HCT116 (cell line): ENCODE results near the gene SIRT6. TPM values are rescaled to one million over a fixed set of nuclear protein-coding genes. Genes with fewer than 3 reads are reported as not detected.

ENCODE experiments used
- ATAC-seq: fragments of 200-7000 bp; cut with Tn5 transposase; 2 replicates; pipeline ENCODE4 v1.9.1; 2020; ENCODE audit warnings: mild to moderate bottlenecking, moderate library complexity
- BruUV-seq: library from RNA; stranded (reverse); fragments of 400-500 nt; replicated peaks from 2 replicates; lab custom pipeline; 2021; lab: Mats Ljungman, UMichigan
- CTCF ChIA-PET: fragments of 300-600 bp; sonication (Branson Sonifier 250); formaldehyde crosslinking; loops from one replicate; lab custom pipeline; 2021; ENCODE audit warnings: antibody characterized with exemption; lab: Charles Lee
- POLR2A ChIA-PET: fragments of 300-600, 350-600 bp; sonication (Branson Sonifier 250); formaldehyde crosslinking; loops from one replicate; lab custom pipeline; 2021; ENCODE audit warnings: antibody characterized with exemption; lab: Charles Lee
- RAD21 ChIA-PET, 2 experiments: fragments of 300-600 bp; sonication (Branson Sonifier 250); formaldehyde crosslinking; loops; one replicate each; lab custom pipeline; 2023; ENCODE audit warnings: low total read pairs in 2 of 2; ENCODE audit not compliant: uncharacterized antibody in 2 of 2, unreplicated experiment in 2 of 2, low non-redundant PET in 1 of 2; lab: Charles Lee
- DNase-seq: peaks from one replicate; pipeline ENCODE4 v3.0.0-alpha.2; 2010; ENCODE audit warnings: low read depth, low spot score
- H2AFZ ChIP-seq: fragments of 200-600 bp; shearing (Covaris generic), sonication (generic); 2 replicates; pipeline ENCODE4 v1.6.1; 2017; ENCODE audit warnings: low read depth, mixed run types, mixed read lengths, antibody characterized with exemption, low read length; ENCODE audit not compliant: poor library complexity, severe bottlenecking
- H3K27ac ChIP-seq: 2 replicates; pipeline ENCODE4 v1.5.1; 2012; ENCODE audit warnings: low read depth, low read length
- H3K27me3 ChIP-seq: fragments of 200-600 bp; sonication (generic); 2 replicates; pipeline ENCODE4 v1.6.1; 2016; ENCODE audit warnings: mixed run types, low read length, mixed read lengths; ENCODE audit not compliant: insufficient read depth
- H3K36me3 ChIP-seq, 2 experiments: fragments of 200-500 bp in 1 of 2; fragments of 200-600 bp in 1 of 2; sonication (Bioruptor generic) in 1 of 2; sonication (generic) in 1 of 2; 2 replicates each; pipeline versions ENCODE4 v1.5.1 to v1.6.1; 2014 to 2016; ENCODE audit warnings: low read length in 2 of 2, inconsistent platforms in 1 of 2, mixed read lengths in 1 of 2, mixed run types in 1 of 2; ENCODE audit not compliant: insufficient read depth in 2 of 2, control insufficient read depth in 1 of 2
- H3K4me1 ChIP-seq, 2 experiments: fragments of 200-600 bp in 1 of 2; sonication (generic) in 1 of 2; 2 replicates each; pipeline versions ENCODE4 v1.5.1 to v1.6.1; 2012 to 2017; ENCODE audit warnings: low read length in 2 of 2, inconsistent platforms in 1 of 2, mild to moderate bottlenecking in 1 of 2, mixed read lengths in 1 of 2, mixed run types in 1 of 2, moderate library complexity in 1 of 2; ENCODE audit not compliant: insufficient read depth in 2 of 2, control insufficient read depth in 1 of 2
- H3K4me2 ChIP-seq: fragments of 200-600 bp; sonication (generic); 2 replicates; pipeline ENCODE4 v1.6.1; 2017; ENCODE audit warnings: mixed run types, low read length, mixed read lengths
- H3K4me3 ChIP-seq, 2 experiments: fragments of 200-600 bp in 1 of 2; sonication (generic) in 1 of 2; replicated peaks in 1 of 2; 2 replicates each; pipeline ENCODE4 v1.5.1; 2011 to 2016; ENCODE audit warnings: low read length in 2 of 2, control low read depth in 1 of 2, low read depth in 1 of 2, mild to moderate bottlenecking in 1 of 2, mixed read lengths in 1 of 2, mixed run types in 1 of 2
- H3K79me2 ChIP-seq: fragments of 200-600 bp; sonication (generic); 2 replicates; pipeline ENCODE4 v1.6.1; 2017; ENCODE audit warnings: mild to moderate bottlenecking, mixed run types, low read length, moderate library complexity, mixed read lengths; ENCODE audit not compliant: insufficient read depth
- H3K9ac ChIP-seq: fragments of 200-600 bp; sonication (generic); 2 replicates; pipeline ENCODE4 v1.6.1; 2016; ENCODE audit warnings: low read length, mixed read lengths
- H3K9me2 ChIP-seq: fragments of 200-600 bp; sonication (generic), shearing (Covaris generic); 2 replicates; pipeline ENCODE4 v1.6.1; 2017; ENCODE audit warnings: mixed run types, mild to moderate bottlenecking, moderate library complexity; ENCODE audit not compliant: insufficient read depth
- H3K9me3 ChIP-seq, 2 experiments: fragments of 200-500 bp in 1 of 2; fragments of 200-600 bp in 1 of 2; sonication (Bioruptor generic) in 1 of 2; sonication (generic) in 1 of 2; 2 replicates each; pipeline ENCODE4 v1.6.1; 2014 to 2017; ENCODE audit warnings: low read length in 2 of 2, mixed read lengths in 2 of 2, inconsistent platforms in 1 of 2, low read depth in 1 of 2, mild to moderate bottlenecking in 1 of 2, mixed run types in 1 of 2, moderate library complexity in 1 of 2; ENCODE audit not compliant: control insufficient read depth in 1 of 2, insufficient read depth in 1 of 2
- H4K20me1 ChIP-seq: fragments of 200-600 bp; sonication (generic), shearing (Covaris generic); 2 replicates; pipeline ENCODE4 v1.6.1; 2017; ENCODE audit warnings: mixed run types, mild to moderate bottlenecking, moderate library complexity; ENCODE audit not compliant: insufficient read depth
- CBX3 ChIP-seq: IDR thresholded peaks from 2 replicates; pipeline ENCODE4 v1.6.1; 2012; ENCODE audit warnings: low read depth
- CEBPB ChIP-seq: IDR thresholded peaks from 2 replicates; pipeline ENCODE4 v1.6.1; 2012; ENCODE audit warnings: low read depth
- EGR1 ChIP-seq: IDR thresholded peaks from 2 replicates; pipeline ENCODE4 v1.6.1; 2012; ENCODE audit warnings: low read depth
- EZH2 ChIP-seq: fragments of 200-600 bp; sonication (generic); IDR thresholded peaks from 2 replicates; pipeline ENCODE4 v1.6.1; 2017; ENCODE audit warnings: antibody characterized with exemption, mixed run types
- EZH2phosphoT487 ChIP-seq: fragments of 200-600 bp; IDR thresholded peaks from 2 replicates; pipeline ENCODE4 v1.6.1; 2018; ENCODE audit warnings: antibody characterized with exemption, borderline replicate concordance
- FOSL1 ChIP-seq: IDR thresholded peaks from 2 replicates; pipeline ENCODE4 v1.6.1; 2012; ENCODE audit warnings: low read depth
- POLR2A ChIP-seq: IDR thresholded peaks from 2 replicates; pipeline ENCODE4 v1.7.0; 2011; ENCODE audit warnings: borderline replicate concordance; ENCODE audit not compliant: insufficient read depth, insufficient read length; ENCODE audit errors: extremely low read depth
- SIN3A ChIP-seq: IDR thresholded peaks from 2 replicates; pipeline ENCODE4 v1.6.1; 2012; ENCODE audit warnings: low read depth
- TCF7L2 ChIP-seq: IDR thresholded peaks from 2 replicates; pipeline ENCODE4 v1.7.0; 2011; ENCODE audit warnings: borderline replicate concordance, inconsistent platforms; ENCODE audit not compliant: insufficient read depth, insufficient read length; ENCODE audit errors: extremely low read depth
- YY1 ChIP-seq: IDR thresholded peaks from 2 replicates; pipeline ENCODE4 v1.6.1; 2011; ENCODE audit warnings: low read length, low read depth, moderate library complexity, mild to moderate bottlenecking; ENCODE audit not compliant: insufficient replicate concordance; ENCODE audit errors: extremely low read depth
- ZFX ChIP-seq: fragments of 450-650 bp; IDR thresholded peaks from 2 replicates; pipeline ENCODE4 v1.6.1; 2017
- intact Hi-C: fragments of 100-400 bp; cut with micrococcal nuclease; formaldehyde crosslinking; loops from 2 replicates; pipeline ENCODE4 v1.10.0; 2022
- total RNA-seq: library from RNA; stranded (reverse); gene quantifications from one replicate; pipeline ENCODE4 v1.2.1, GENCODE V29; 2021; ENCODE audit not compliant: unreplicated experiment
- TF ChIP-seq, protein P1 (sequence below): IDR thresholded peaks from 2 replicates; pipeline ENCODE4 v1.6.1; 2012; ENCODE audit warnings: low read depth
- TF ChIP-seq, protein P2 (sequence below): IDR thresholded peaks from 2 replicates; pipeline ENCODE4 v1.6.1; 2011; ENCODE audit warnings: mild to moderate bottlenecking, low read length, moderate library complexity; ENCODE audit not compliant: insufficient replicate concordance; ENCODE audit errors: extremely low read depth

The SIRT6 gene
- total RNA-seq, 1 experiment from 2014 or later, result 36.3 TPM

DNA sequence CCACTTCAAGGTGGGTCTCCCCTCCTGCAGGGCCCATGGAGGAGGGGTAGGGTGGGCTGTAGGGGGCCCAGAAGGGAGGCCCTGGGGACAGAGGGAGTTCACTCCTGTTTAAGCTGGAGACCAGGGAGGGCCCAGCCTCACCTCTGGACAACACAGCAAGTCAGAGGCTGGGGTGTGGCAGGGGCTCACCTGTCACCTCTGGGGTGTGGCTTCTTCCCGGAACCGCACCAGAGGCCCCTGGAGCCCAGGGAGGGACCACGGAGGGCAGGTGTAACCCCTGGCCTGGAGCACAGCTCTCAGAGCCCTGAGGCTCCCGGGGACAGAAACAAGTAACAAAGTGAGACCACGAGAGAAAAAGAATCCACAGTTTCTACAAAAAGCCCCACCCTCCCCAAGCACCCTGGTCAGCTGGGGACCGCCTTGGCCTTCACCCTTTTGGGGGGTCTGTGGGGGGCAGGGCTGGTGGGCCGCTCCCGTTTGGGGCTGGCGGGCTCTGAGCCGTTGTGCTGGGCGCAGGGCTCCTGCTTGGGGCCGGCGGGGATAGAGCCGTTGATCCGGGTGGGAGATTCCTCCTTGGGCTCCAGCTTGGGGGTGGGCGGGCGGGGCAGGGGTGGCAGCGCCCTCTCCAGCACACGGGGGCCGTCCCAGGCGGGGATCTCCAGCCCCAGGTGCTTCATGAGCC is 8.0 kb downstream of the SIRT6 start:
- Histone ChIP-seq H3K4me2 (no peak overlapping the region), H3K27me3 (peaks cover 15% of the 10 kb centered on the region), H3K4me1 (no peaks in the 10 kb centered on the region), H3K79me2 (no peaks in the 10 kb centered on the region), H2AFZ (no peak overlapping the region), H3K9ac (no peak overlapping the region), H3K36me3 (no peaks in the 10 kb centered on the region), H3K27ac (no peak overlapping the region), H3K9me2 (no peaks in the 10 kb centered on the region), H3K4me3 (no peak overlapping the region), H3K9me3 (no peaks in the 10 kb centered on the region), H4K20me1 (no peaks in the 10 kb centered on the region)
- BruUV-seq, result no TSS peak
- intact Hi-C loops, result no loop called here
- ChIA-PET POLR2A (no interaction called here), RAD21 (no interaction called here), CTCF (interaction anchor here (1.3 kb wide), 1 partner anchor 12 kb away, joined by 3 read pairs; no protein-coding TSS in a partner anchor)
- ATAC-seq (no peak), DNase-seq (no peak)
- no peak for TF ChIP-seq EZH2phosphoT487
- no peak for TF ChIP-seq EZH2
- TF ChIP-seq POLR2A, result no peak
- no peak for TF ChIP-seq EGR1
- TF ChIP-seq SIN3A, result no peak

DNA sequence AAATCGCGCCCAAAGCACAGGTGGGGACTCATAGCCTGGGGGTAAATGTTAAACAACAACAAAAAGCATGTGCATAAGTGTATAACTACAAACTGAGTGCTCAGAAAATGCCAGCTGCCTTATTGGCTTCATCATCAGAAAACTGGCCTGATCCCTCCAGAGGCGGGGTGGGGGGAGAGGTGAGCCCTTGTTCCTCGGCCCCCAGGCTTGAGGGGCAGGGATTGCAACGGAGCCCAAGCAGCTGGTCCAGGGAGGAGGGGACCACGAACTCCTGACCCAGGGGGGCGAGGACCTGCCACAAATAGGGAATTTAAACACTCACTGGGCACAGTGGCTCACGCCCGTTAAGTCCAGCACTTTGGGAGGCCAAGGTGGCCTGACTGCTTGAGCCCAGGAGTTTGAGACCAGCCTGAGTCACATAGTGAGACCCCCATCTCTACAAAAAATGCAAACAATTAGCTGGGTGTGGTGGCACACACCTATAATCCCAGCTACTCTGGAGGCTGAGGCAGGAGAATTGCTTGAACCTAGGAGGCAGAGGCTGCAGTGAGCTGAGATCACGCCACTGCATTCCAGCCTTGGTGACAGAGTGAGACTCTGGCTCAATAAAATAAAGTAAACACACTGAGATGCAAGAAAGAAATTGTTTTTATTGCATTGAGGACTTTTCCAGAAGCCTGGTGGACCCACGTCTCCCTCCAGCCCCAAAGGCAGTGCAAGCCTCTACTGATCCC is 8.7 kb downstream of the SIRT6 start:
- H3K9ac ChIP-seq, result no peak overlapping the region
- no peaks in the 10 kb centered on the region for H3K36me3 ChIP-seq
- POLR2A ChIA-PET, result no interaction called here
- H3K4me1 ChIP-seq, result no peaks in the 10 kb centered on the region
- H3K9me2 ChIP-seq, result no peaks in the 10 kb centered on the region
- H3K4me2 ChIP-seq, result no peak overlapping the region
- CTCF ChIA-PET, result interaction anchor here (1.3 kb wide), 1 partner anchor 13 kb away, joined by 3 read pairs; no protein-coding TSS in a partner anchor
- H3K4me3 ChIP-seq, result no peak overlapping the region
- no peak overlapping the region for H2AFZ ChIP-seq
- intact Hi-C loops, result no loop called here
- BruUV-seq, result no TSS peak
- H3K79me2 ChIP-seq, result no peaks in the 10 kb centered on the region
- DNase-seq (no peak), ATAC-seq (no peak; the same call in 1 of the 2 replicates)
- no peaks in the 10 kb centered on the region for H4K20me1 ChIP-seq
- RAD21 ChIA-PET, result interaction anchor here in 1 of 2 experiments (0.6 kb wide), 1 partner anchor 34 kb away, joined by 4 read pairs; no protein-coding TSS in a partner anchor
- no peaks in the 10 kb centered on the region for H3K9me3 ChIP-seq
- H3K27me3 ChIP-seq, result peaks cover 15% of the 10 kb centered on the region
- no peak overlapping the region for H3K27ac ChIP-seq
- TF ChIP-seq, protein P1, sequence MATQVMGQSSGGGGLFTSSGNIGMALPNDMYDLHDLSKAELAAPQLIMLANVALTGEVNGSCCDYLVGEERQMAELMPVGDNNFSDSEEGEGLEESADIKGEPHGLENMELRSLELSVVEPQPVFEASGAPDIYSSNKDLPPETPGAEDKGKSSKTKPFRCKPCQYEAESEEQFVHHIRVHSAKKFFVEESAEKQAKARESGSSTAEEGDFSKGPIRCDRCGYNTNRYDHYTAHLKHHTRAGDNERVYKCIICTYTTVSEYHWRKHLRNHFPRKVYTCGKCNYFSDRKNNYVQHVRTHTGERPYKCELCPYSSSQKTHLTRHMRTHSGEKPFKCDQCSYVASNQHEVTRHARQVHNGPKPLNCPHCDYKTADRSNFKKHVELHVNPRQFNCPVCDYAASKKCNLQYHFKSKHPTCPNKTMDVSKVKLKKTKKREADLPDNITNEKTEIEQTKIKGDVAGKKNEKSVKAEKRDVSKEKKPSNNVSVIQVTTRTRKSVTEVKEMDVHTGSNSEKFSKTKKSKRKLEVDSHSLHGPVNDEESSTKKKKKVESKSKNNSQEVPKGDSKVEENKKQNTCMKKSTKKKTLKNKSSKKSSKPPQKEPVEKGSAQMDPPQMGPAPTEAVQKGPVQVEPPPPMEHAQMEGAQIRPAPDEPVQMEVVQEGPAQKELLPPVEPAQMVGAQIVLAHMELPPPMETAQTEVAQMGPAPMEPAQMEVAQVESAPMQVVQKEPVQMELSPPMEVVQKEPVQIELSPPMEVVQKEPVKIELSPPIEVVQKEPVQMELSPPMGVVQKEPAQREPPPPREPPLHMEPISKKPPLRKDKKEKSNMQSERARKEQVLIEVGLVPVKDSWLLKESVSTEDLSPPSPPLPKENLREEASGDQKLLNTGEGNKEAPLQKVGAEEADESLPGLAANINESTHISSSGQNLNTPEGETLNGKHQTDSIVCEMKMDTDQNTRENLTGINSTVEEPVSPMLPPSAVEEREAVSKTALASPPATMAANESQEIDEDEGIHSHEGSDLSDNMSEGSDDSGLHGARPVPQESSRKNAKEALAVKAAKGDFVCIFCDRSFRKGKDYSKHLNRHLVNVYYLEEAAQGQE, result no peak
- TF ChIP-seq CBX3 (no peak), YY1 (no peak), POLR2A (no peak), ZFX (no peak), TCF7L2 (no peak), FOSL1 (no peak), CEBPB (no peak)
- TF ChIP-seq, protein P2, sequence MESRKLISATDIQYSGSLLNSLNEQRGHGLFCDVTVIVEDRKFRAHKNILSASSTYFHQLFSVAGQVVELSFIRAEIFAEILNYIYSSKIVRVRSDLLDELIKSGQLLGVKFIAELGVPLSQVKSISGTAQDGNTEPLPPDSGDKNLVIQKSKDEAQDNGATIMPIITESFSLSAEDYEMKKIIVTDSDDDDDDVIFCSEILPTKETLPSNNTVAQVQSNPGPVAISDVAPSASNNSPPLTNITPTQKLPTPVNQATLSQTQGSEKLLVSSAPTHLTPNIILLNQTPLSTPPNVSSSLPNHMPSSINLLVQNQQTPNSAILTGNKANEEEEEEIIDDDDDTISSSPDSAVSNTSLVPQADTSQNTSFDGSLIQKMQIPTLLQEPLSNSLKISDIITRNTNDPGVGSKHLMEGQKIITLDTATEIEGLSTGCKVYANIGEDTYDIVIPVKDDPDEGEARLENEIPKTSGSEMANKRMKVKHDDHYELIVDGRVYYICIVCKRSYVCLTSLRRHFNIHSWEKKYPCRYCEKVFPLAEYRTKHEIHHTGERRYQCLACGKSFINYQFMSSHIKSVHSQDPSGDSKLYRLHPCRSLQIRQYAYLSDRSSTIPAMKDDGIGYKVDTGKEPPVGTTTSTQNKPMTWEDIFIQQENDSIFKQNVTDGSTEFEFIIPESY, result no peak
